ENCODE measurements around the gene AVL9. TPM values are rescaled to one million over a fixed set of nuclear protein-coding genes. Genes with fewer than 3 reads are reported as not detected.

The AVL9 gene
- total RNA-seq, result 26.1 and 50.0 TPM in 2 replicates

DNA sequence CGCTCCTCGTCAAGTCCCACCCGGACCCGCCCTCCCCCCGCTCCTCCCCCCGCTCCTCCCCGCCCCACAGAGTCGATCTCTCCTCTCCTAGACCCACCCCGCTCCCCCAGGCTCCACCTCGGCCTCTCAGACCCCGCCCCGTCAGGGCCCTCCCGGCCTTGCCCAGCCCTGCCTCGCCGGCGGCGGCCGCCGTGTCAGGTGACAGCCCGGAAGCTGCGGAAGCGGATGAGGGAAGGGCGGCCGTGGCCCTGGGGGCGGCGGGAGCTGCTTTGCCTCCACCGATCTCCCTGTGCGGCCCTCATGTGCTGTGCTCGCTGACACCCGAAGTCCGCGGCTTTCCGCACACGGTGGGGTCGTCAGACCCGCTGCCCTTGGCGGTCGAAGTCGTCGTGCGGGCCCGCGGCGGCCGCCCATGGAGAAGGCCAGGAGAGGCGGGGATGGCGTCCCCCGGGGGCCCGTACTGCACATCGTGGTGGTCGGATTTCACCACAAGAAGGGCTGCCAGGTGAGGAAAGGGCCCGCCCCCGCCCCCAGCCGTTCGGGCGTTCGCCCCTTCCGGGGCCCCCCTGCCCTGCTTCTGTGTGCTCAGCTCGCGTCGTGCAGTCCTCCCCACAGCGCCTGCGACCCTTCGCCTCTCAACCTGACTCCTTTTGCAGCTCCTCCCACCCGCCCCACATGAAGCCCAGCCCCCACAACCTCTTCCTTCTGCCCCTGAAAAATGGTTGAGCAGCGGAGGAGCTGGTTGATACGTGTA lies at the start of gene AVL9:
TSS of gene AVL9 (plus strand) at position 192 of the 754 bp plus-strand sequence. CDS start at position 413, 221 bp downstream.

DNA sequence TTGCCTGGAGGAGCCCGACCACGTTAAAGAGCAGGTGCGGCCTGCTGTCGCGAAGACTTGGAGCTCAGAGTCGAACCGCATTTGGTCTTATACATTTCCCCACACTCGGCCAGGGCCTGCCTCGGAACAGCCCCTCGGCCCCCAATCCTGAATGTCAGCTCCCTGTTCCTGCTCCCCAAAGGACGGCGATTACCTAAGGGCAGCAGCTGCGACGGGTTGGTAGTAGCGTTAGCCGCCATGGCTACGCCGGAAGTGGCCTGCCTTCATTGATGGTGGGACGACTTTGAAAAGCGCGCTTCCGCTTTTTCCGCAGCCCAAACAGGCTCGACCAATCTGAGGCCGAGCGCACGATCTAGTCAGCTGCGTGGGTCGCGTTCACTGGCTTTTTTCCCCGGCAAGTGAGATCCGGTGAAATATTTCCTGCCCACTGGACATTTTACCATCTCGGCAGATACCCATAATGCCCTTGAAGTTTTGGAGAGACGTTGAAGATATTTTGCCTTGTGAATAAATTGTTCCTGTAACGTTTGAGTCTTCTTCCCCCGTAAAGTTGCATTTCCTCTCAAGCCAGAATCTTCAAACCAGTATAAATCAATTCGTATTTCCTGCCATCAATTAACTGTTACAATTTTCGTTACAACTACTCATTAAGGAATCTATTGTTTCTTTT lies 5.0 kb upstream of the AVL9 start, which contains the start of gene LSM5:
TSS of gene LSM5 (minus strand) at position 254 of the 670 bp plus-strand sequence. CDS start at position 239, 15 bp downstream.

Other genes starting within 250 kb of the AVL9 start
- 26.3 and 91.6 TPM in 2 replicates for gene LSM5, start 5.1 kb upstream of the AVL9 start, total RNA-seq